ENCODE results near the gene SCO1. TPM values are rescaled to one million over a fixed set of nuclear protein-coding genes. Genes with fewer than 3 reads are reported as not detected.

Gene SCO1
- total RNA-seq, 4 donors from 2014 or later: 31.2 to 36.0 (median 34.9) TPM

GRCh38 chr17:10742431-10742830 is 45.1 kb upstream of the SCO1 start:
- no peak for TF ChIP-seq POLR2A (IDR thresholded peaks at IDR 0.05)
- no peak for TF ChIP-seq CTCF (IDR thresholded peaks at IDR 0.05)
- WGBS, 2 donors: 91 to 98% methylated on average over 6 of the region's 6 CpGs
- DNase-seq: no peak

GRCh38 chr17:10741416-10742135 is 44.2 kb upstream of the SCO1 start:
- TF ChIP-seq CTCF (IDR thresholded peaks at IDR 0.05): no peak
- TF ChIP-seq POLR2A (IDR thresholded peaks at IDR 0.05): no peak
- Histone ChIP-seq H3K9me3 (no peaks in the 10 kb centered on the region), H3K27me3 (no peaks in the 10 kb centered on the region), H3K27ac (no peak overlapping the region), H3K4me1 (no peaks in the 10 kb centered on the region), H3K36me3 (no peaks in the 10 kb centered on the region), H3K4me3 (replicated peaks in 1 of 3) (no peak overlapping the region)
- 93 to 95% methylated on average over 9 to 10 of the region's 10 CpGs for WGBS, 2 donors
- DNase-seq: no peak
- intact Hi-C loops (cut with DNase I): no loop called here

More at GRCh38 chr17:10742431-10742830, 45.1 kb upstream of the SCO1 start:
- Histone ChIP-seq H3K4me1 (no peaks in the 10 kb centered on the region), H3K27me3 (no peaks in the 10 kb centered on the region), H3K9me3 (no peaks in the 10 kb centered on the region), H3K36me3 (no peaks in the 10 kb centered on the region), H3K27ac (no peak overlapping the region), H3K4me3 (replicated peaks in 1 of 3) (no peak overlapping the region)
- intact Hi-C loops (cut with DNase I): no loop called here

GRCh38 chr17:10739386-10739785 is 42.1 kb upstream of the SCO1 start:
- H3K4me1 ChIP-seq: no peaks in the 10 kb centered on the region
- H3K27ac ChIP-seq: no peak overlapping the region
- no peaks in the 10 kb centered on the region for H3K9me3 ChIP-seq
- H3K36me3 ChIP-seq: no peaks in the 10 kb centered on the region
- TF ChIP-seq CTCF (IDR thresholded peaks at IDR 0.05) (no peak), POLR2A (IDR thresholded peaks at IDR 0.05) (no peak)
- intact Hi-C loops (cut with DNase I): loop anchor here (5.0 kb wide), 1 partner anchor 103 kb away; no protein-coding TSS in a partner anchor
- H3K27me3 ChIP-seq: no peaks in the 10 kb centered on the region
- WGBS, 2 donors: 65 to 68% methylated on average over 5 of the region's 5 CpGs
- no peak overlapping the region for H3K4me3 ChIP-seq (replicated peaks in 1 of 3)
- no peak for DNase-seq

GRCh38 chr17:10738521-10739258 is 41.4 kb upstream of the SCO1 start:
- intact Hi-C loops (cut with DNase I): loop anchor here (5.0 kb wide), 1 partner anchor 104 kb away; no protein-coding TSS in a partner anchor
- no peak for DNase-seq
- 46 to 57% methylated on average over 4 to 5 of the region's 5 CpGs for WGBS, 2 donors
- H3K4me3 ChIP-seq (replicated peaks in 1 of 3): no peak overlapping the region
- H3K36me3 ChIP-seq: no peaks in the 10 kb centered on the region
- no peaks in the 10 kb centered on the region for H3K9me3 ChIP-seq
- no peaks in the 10 kb centered on the region for H3K27me3 ChIP-seq
- no peak overlapping the region for H3K27ac ChIP-seq
- no peaks in the 10 kb centered on the region for H3K4me1 ChIP-seq
- TF ChIP-seq POLR2A (IDR thresholded peaks at IDR 0.05): no peak
- TF ChIP-seq CTCF (IDR thresholded peaks at IDR 0.05): no peak

- no peaks in the 10 kb centered on the region for H3K36me3 ChIP-seq
- DNase-seq: no peak
- intact Hi-C loops (cut with DNase I): loop anchor here (5.0 kb wide), 1 partner anchor 105 kb away; no protein-coding TSS in a partner anchor
- no peaks in the 10 kb centered on the region for H3K4me1 ChIP-seq
- 82 to 86% methylated on average over 3 of the region's 3 CpGs for WGBS, 2 donors
- no peak overlapping the region for H3K27ac ChIP-seq
- no peaks in the 10 kb centered on the region for H3K27me3 ChIP-seq
- no peaks in the 10 kb centered on the region for H3K9me3 ChIP-seq
- no peak overlapping the region for H3K4me3 ChIP-seq (replicated peaks in 1 of 3)
- TF ChIP-seq POLR2A (IDR thresholded peaks at IDR 0.05) (no peak), CTCF (IDR thresholded peaks at IDR 0.05) (no peak)
Observed at GRCh38 chr17:10737736-10738135, 40.4 kb upstream of the SCO1 start.
